Measurements from ENCODE around the gene AMIGO3.

The AMIGO3 gene, protein sequence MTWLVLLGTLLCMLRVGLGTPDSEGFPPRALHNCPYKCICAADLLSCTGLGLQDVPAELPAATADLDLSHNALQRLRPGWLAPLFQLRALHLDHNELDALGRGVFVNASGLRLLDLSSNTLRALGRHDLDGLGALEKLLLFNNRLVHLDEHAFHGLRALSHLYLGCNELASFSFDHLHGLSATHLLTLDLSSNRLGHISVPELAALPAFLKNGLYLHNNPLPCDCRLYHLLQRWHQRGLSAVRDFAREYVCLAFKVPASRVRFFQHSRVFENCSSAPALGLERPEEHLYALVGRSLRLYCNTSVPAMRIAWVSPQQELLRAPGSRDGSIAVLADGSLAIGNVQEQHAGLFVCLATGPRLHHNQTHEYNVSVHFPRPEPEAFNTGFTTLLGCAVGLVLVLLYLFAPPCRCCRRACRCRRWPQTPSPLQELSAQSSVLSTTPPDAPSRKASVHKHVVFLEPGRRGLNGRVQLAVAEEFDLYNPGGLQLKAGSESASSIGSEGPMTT

DNA sequence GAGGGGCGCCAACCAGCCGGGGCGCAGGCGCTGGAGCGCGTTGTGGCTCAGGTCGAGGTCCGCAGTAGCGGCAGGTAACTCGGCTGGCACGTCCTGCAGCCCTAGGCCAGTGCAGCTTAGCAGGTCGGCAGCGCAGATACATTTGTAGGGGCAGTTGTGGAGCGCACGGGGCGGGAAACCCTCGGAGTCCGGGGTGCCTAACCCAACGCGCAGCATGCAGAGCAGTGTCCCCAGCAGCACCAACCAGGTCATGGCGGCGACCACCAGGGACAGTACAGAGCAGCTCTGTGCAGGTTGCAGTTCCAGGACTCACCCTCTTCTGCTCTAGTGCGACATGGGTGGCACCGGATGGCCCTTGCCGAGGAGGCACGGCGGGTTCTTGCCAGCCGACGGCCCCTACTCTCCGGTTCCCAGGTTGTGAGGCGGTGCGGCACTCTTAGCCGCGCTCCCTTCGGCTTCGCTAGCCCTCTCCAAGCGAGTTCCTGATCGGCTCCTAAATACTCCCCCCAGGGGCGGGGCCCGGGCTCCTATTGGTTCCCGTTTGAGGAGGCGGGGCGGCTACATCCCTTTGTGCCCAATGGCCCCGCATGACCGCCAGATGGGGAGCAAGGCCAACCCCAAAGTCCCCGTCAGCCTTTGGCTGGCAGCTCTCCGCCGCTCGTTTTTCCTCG lies at the start of gene AMIGO3:
TSS of gene AMIGO3 (minus strand) at position 471 of the 671 bp plus-strand sequence. CDS start at position 252, 219 bp downstream.
- in situ Hi-C loops (cut with MboI; ENCODE audit: low pct_unique_long_range_greater_than_20kb, low sequenced_read_pairs, unreplicated experiment), result no loop called here
- DNase-seq (ENCODE audit: low spot score), result peak; percentile 97
- TF ChIP-seq, protein P1, sequence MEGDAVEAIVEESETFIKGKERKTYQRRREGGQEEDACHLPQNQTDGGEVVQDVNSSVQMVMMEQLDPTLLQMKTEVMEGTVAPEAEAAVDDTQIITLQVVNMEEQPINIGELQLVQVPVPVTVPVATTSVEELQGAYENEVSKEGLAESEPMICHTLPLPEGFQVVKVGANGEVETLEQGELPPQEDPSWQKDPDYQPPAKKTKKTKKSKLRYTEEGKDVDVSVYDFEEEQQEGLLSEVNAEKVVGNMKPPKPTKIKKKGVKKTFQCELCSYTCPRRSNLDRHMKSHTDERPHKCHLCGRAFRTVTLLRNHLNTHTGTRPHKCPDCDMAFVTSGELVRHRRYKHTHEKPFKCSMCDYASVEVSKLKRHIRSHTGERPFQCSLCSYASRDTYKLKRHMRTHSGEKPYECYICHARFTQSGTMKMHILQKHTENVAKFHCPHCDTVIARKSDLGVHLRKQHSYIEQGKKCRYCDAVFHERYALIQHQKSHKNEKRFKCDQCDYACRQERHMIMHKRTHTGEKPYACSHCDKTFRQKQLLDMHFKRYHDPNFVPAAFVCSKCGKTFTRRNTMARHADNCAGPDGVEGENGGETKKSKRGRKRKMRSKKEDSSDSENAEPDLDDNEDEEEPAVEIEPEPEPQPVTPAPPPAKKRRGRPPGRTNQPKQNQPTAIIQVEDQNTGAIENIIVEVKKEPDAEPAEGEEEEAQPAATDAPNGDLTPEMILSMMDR (IDR thresholded peaks at IDR 0.05; ENCODE audit: extremely low read depth, insufficient read depth, missing control alignments), result peak; percentile 56

DNA sequence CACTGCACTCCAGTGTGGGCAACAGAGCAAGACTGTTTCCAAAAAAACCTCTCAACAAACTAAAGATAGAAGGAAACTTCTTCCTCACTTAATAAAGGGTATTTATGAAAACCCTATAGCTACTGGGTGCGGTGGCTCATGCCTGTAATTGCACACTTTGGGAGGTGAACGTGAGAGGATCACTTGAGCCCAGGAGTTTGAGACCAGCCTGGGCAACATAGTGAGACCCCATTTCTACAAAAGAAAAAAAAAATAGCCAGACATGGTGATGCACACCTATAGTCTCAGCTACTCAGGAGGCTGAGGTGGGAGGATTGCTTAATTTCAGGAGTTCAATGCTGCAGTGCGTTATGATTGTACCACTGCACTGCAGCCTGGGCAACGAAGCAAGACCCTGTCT lies 44.5 kb upstream of the AMIGO3 start:
- TF ChIP-seq, protein P1 (IDR thresholded peaks at IDR 0.05; ENCODE audit: extremely low read depth, insufficient read depth, missing control alignments), result no peak
- DNase-seq (ENCODE audit: low spot score), result no peak
- in situ Hi-C loops (cut with MboI; ENCODE audit: low pct_unique_long_range_greater_than_20kb, low sequenced_read_pairs, unreplicated experiment), result no loop called here

DNA sequence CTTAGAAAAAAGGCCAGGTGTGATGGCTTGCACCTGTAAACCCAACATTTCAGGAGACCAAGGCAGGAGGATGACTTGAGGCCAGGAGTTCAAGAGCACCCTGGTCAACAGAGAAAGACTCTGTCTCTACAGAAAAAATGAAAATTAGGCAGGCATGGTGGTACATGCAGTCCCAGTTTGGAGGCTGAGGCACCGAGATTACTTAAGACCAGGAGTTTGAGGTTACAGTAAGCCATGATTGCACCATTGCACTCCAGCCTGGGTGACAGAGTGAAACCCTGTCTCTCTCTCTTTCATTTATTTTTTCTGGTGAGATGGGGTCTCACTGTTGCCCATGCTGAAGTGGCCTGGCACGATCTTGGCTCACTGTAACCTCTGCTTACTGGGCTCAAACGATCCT lies 42.2 kb upstream of the AMIGO3 start:
- TF ChIP-seq, protein P1 (IDR thresholded peaks at IDR 0.05; ENCODE audit: extremely low read depth, insufficient read depth, missing control alignments), result no peak
- DNase-seq (ENCODE audit: low spot score), result no peak
- in situ Hi-C loops (cut with MboI; ENCODE audit: low pct_unique_long_range_greater_than_20kb, low sequenced_read_pairs, unreplicated experiment), result no loop called here

DNA sequence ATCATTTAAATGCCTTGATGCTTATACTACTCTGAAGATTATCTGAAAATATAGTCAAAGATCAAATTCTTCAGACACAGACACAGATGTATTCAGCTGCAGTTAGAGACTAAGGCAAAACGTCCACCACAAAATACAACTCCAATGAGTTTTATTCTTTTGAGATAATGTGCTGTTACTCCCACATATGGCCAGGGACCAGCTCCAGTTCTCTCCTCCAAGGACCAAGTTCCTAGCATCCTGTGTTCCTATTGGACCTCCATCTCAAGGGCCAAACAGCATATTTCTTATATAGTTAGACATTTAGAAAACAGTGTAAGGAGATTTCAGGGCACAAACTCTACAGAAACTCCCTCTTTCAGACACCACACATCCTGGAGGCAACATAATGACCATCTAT lies 39.7 kb upstream of the AMIGO3 start:
- no peak for DNase-seq (ENCODE audit: low spot score)
- TF ChIP-seq, protein P1 (IDR thresholded peaks at IDR 0.05; ENCODE audit: extremely low read depth, insufficient read depth, missing control alignments), result no peak
- in situ Hi-C loops (cut with MboI; ENCODE audit: low pct_unique_long_range_greater_than_20kb, low sequenced_read_pairs, unreplicated experiment), result no loop called here

DNA sequence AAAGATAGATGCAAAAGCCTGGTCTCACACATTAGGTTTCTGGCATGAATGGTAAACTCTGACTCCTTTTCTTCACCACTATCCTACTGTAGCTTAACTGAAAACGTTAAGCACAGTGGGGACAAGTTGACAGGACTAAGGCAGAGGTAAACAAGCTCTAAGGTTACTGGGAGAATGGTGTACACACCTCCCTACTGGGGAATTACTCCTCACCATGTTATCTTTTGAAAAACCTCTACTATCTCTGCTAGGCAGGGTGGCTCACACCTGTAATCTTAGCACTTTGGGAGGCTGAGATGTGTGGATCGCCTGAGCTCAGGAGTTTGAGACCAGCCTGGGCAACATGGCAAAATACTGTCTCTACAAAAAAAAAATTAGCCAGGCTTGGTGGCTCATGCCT lies 37.7 kb upstream of the AMIGO3 start:
- TF ChIP-seq, protein P1 (IDR thresholded peaks at IDR 0.05; ENCODE audit: extremely low read depth, insufficient read depth, missing control alignments), result no peak
- DNase-seq (ENCODE audit: low spot score), result no peak
- in situ Hi-C loops (cut with MboI; ENCODE audit: low pct_unique_long_range_greater_than_20kb, low sequenced_read_pairs, unreplicated experiment), result no loop called here

DNA sequence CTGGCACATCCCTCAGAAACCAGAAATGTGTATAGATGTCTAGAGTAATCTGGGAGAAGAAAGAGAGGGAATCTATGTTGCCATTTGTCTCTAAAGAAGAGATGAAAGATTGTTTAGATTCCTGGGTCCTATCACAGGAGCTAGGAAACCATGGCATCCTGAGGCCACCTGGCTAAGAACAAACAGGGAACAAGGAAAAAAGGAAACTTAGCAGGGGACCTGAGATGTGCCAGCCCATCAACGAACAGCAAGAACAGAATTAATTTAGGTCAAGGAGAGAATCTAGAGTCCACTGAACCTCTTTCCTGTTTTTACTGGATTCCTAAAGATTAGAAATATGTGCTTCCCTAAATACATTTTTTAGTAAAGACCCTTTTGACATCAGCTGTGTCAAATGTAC lies 36.6 kb upstream of the AMIGO3 start:
- TF ChIP-seq, protein P1 (IDR thresholded peaks at IDR 0.05; ENCODE audit: extremely low read depth, insufficient read depth, missing control alignments), result no peak
- in situ Hi-C loops (cut with MboI; ENCODE audit: low pct_unique_long_range_greater_than_20kb, low sequenced_read_pairs, unreplicated experiment), result no loop called here
- no peak for DNase-seq (ENCODE audit: low spot score)

All from GM13977 (cell line).